ENCODE measurements around the gene TBX10.
"Not testable (repeated sequence)": the region's sequence is repeated elsewhere in the genome, so short reads cannot be mapped to it uniquely, and the experiment has no call there.

The TBX10 gene

GRCh38 chr11:67663532-67664212, 24.1 kb upstream of the TBX10 start:
- H3K4me3 ChIP-seq (replicated peaks; ENCODE audit: low read depth, low read length): no peak overlapping the region
- TF ChIP-seq CTCF (IDR thresholded peaks at IDR 0.05; ENCODE audit: low read length, missing control alignments): no peak
- DNase-seq (ENCODE audit: low read depth): no peak

- no peak overlapping the region for H3K4me3 ChIP-seq (replicated peaks; ENCODE audit: low read depth, low read length)
- no peak for TF ChIP-seq CTCF (IDR thresholded peaks at IDR 0.05; ENCODE audit: low read length, missing control alignments)
- DNase-seq (ENCODE audit: low read depth): no peak
These were observed 23.4 kb upstream of the TBX10 start for GRCh38 chr11:67662835-67663531.

GRCh38 chr11:67662142-67662834, 22.7 kb upstream of the TBX10 start:
- DNase-seq (ENCODE audit: low read depth): no peak
- no peak for TF ChIP-seq CTCF (IDR thresholded peaks at IDR 0.05; ENCODE audit: low read length, missing control alignments)
- H3K4me3 ChIP-seq (replicated peaks; ENCODE audit: low read depth, low read length): no peak overlapping the region

- H3K4me3 ChIP-seq (replicated peaks; ENCODE audit: low read depth, low read length); DNase-seq (ENCODE audit: low read depth): not testable (repeated sequence)
These were observed 21.2 kb upstream of the TBX10 start for GRCh38 chr11:67660752-67661151.

- not testable (repeated sequence) for H3K4me3 ChIP-seq (replicated peaks; ENCODE audit: low read depth, low read length)
These were observed 20.1 kb upstream of the TBX10 start for GRCh38 chr11:67659651-67660165.

GRCh38 chr11:67657300-67657699, 17.7 kb upstream of the TBX10 start:
- no peak overlapping the region for H3K4me3 ChIP-seq (replicated peaks; ENCODE audit: low read depth, low read length)
- no peak for TF ChIP-seq CTCF (IDR thresholded peaks at IDR 0.05; ENCODE audit: low read length, missing control alignments)
- DNase-seq (ENCODE audit: low read depth): no peak

More at GRCh38 chr11:67659651-67660165, 20.1 kb upstream of the TBX10 start:
- DNase-seq (ENCODE audit: low read depth): not testable (repeated sequence)

- H3K4me3 ChIP-seq (replicated peaks; ENCODE audit: low read depth, low read length): no peak overlapping the region
- DNase-seq (ENCODE audit: low read depth): peak; percentile 17
These were observed 16.8 kb upstream of the TBX10 start for GRCh38 chr11:67656278-67656922.

More at GRCh38 chr11:67656278-67656922, 16.8 kb upstream of the TBX10 start:
- no peak for TF ChIP-seq CTCF (IDR thresholded peaks at IDR 0.05; ENCODE audit: low read length, missing control alignments)

Data from fibroblast of pulmonary artery (primary cell).